DND-41 (cell line): Measurements from ENCODE around the gene MYO1H.

Source experiments
- EZH2 ChIP-seq: IDR thresholded peaks from 3 replicates; pipeline ENCODE4 v1.6.1; 2012; ENCODE audit warnings: borderline replicate concordance, low read depth, mild to moderate bottlenecking, moderate library complexity, low read length, inconsistent platforms; ENCODE audit not compliant: severe bottlenecking
- TF ChIP-seq, protein P1 (sequence below): IDR thresholded peaks from 2 replicates; pipeline ENCODE4 v1.5.1; 2012; ENCODE audit warnings: borderline replicate concordance, low read length, moderate library complexity, mild to moderate bottlenecking; ENCODE audit not compliant: poor library complexity, severe bottlenecking; ENCODE audit errors: extremely low read depth

DNA sequence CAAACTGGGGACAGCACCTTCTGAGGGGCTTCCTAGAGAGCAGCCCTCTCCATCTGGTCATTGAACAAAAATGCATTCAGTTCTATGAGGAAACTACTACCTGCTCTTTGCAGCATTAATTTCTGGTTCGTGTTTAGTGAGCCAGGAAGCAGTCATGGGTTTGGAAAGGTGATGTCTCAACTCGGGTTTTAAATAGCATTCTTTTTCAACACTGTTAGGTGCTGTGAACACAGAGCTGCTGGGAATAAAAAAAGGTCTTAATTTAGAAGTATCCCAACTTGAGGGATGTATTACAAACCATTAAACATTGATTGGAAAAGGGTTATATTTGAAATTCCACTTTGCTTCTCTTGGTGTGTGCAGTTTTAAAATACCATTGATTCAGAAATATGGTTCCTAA is 9.3 kb downstream of the MYO1H start:
- TF ChIP-seq, protein P1, sequence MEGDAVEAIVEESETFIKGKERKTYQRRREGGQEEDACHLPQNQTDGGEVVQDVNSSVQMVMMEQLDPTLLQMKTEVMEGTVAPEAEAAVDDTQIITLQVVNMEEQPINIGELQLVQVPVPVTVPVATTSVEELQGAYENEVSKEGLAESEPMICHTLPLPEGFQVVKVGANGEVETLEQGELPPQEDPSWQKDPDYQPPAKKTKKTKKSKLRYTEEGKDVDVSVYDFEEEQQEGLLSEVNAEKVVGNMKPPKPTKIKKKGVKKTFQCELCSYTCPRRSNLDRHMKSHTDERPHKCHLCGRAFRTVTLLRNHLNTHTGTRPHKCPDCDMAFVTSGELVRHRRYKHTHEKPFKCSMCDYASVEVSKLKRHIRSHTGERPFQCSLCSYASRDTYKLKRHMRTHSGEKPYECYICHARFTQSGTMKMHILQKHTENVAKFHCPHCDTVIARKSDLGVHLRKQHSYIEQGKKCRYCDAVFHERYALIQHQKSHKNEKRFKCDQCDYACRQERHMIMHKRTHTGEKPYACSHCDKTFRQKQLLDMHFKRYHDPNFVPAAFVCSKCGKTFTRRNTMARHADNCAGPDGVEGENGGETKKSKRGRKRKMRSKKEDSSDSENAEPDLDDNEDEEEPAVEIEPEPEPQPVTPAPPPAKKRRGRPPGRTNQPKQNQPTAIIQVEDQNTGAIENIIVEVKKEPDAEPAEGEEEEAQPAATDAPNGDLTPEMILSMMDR: no peak
- no peak for TF ChIP-seq EZH2
